ENCODE results near the gene ZNF20. TPM values are rescaled to one million over a fixed set of nuclear protein-coding genes. Genes with fewer than 3 reads are reported as not detected.

Gene ZNF20
- total and polyA plus RNA-seq, 7 experiments from 2014 or later = 1.2 to 6.7 (median 4.4) TPM

DNA sequence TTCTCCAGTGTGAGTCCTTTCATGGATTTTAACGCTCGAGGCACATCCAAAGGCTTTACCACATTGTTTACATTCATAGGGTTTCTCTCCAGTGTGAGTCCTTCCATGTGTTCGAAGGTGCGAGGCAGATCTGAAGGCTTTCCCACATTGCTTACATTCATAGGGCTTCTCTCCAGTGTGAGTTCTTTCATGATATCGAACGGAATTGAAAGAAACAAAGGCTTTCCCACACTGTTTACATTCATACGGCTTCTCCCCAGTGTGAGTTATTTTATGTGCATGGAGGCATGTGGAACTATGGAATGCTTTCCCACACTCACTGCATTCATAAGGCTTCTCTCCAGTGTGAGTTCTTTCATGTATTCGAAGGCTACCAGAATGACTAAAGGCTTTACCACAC, 5.2 kb upstream of the ZNF20 start:
- H3K36me3 Mint-ChIP-seq = peaks cover 23 to 39% (median 32%) of the 10 kb centered on the region in 5 donors
- H3K9me3 Mint-ChIP-seq = peaks cover 4 to 33% (median 18%) of the 10 kb centered on the region in 11 donors
- no peak overlapping the region for H3K4me3 Mint-ChIP-seq
- H3K27ac ChIP-seq (ENCODE audit: low read depth, low read length) = no peak overlapping the region
- intact Hi-C loops (cut with micrococcal nuclease) = no loop called here
- no peaks in the 10 kb centered on the region for H3K27me3 Mint-ChIP-seq
- no peak overlapping the region for H3K4me3 ChIP-seq (ENCODE audit: low read length)
- POLR2A ChIA-PET = no interaction called here
- no peak overlapping the region for H3K27ac Mint-ChIP-seq
- ATAC-seq (no peak), DNase-seq (no peak)
- H3K4me1 Mint-ChIP-seq = peaks cover 9 to 17% (median 11%) of the 10 kb centered on the region in 7 donors
- peaks cover 0 to 20% (median 8%) of the 10 kb centered on the region in 3 experiments for H3K9me3 ChIP-seq (ENCODE audit: control insufficient read depth in 2 of 3, low read length in 3 of 3)
- H3K27me3 ChIP-seq (ENCODE audit: control insufficient read depth in 2 of 2, insufficient read depth in 2 of 2, low read length in 2 of 2) = no peaks in the 10 kb centered on the region
- CTCF ChIA-PET = interaction anchor here (0.5 kb wide), 1 partner anchor 763 kb away, joined by 4 read pairs; no protein-coding TSS in a partner anchor
- peaks cover 0 to 23% (median 0%) of the 10 kb centered on the region in 3 experiments for H3K36me3 ChIP-seq (ENCODE audit: control insufficient read depth in 2 of 3, insufficient read depth in 3 of 3, low read length in 3 of 3)
- peaks cover 11% of the 10 kb centered on the region in 2 donors for H3K4me1 ChIP-seq (ENCODE audit: control insufficient read depth in 2 of 2, insufficient read depth in 2 of 2, low read length in 2 of 2)

- no peaks in the 10 kb centered on the region for H3K27me3 Mint-ChIP-seq
- ChIA-PET POLR2A (interaction anchor here (1.2 to 1.9 kb wide), 3 partner anchors 22 to 192 kb away, joined by 3 to 10 read pairs (median 4); partner anchors contain the start of genes ZNF136 and ZNF563), CTCF (interaction anchor here (0.6 to 2.4 kb wide), 11 partner anchors 18 to 344 kb away, joined by 3 to 28 read pairs (median 8); partner anchors contain the start of genes ZNF491 and ZNF700)
- intact Hi-C loops (cut with micrococcal nuclease) = loop anchor here (1.0 to 5.0 kb wide), 13 partner anchors 15 to 605 kb away; partner anchors contain the start of genes ZNF136 (in 1 of the 2), ZNF440 (in 1 of the 2), ZNF563 (in 1 of the 2) and ZNF69 (in 1 of the 2)
- H3K36me3 ChIP-seq (ENCODE audit: control insufficient read depth in 2 of 3, insufficient read depth in 3 of 3, low read length in 3 of 3) = peaks cover 0 to 19% (median 0%) of the 10 kb centered on the region in 3 experiments
- H3K36me3 Mint-ChIP-seq = peaks cover 20 to 37% (median 22%) of the 10 kb centered on the region in 5 donors
- peaks cover 0 to 21% (median 12%) of the 10 kb centered on the region in 11 donors for H3K9me3 Mint-ChIP-seq
- H3K4me3 ChIP-seq (ENCODE audit: low read length) = no peak overlapping the region
- DNase-seq (no peak), ATAC-seq (no peak)
- H3K4me3 Mint-ChIP-seq = peak overlapping the region in 9 of 10 donors; percentile 82 to 96 (median 89)
- peaks cover 25 to 44% (median 35%) of the 10 kb centered on the region in 7 donors for H3K4me1 Mint-ChIP-seq
- H3K9me3 ChIP-seq (ENCODE audit: control insufficient read depth in 2 of 3, low read length in 3 of 3) = peaks cover 0 to 15% (median 8%) of the 10 kb centered on the region in 3 experiments
- no peak overlapping the region for H3K27ac ChIP-seq (ENCODE audit: low read depth, low read length)
- H3K27me3 ChIP-seq (ENCODE audit: control insufficient read depth in 2 of 2, insufficient read depth in 2 of 2, low read length in 2 of 2) = no peaks in the 10 kb centered on the region
- H3K4me1 ChIP-seq (ENCODE audit: control insufficient read depth in 2 of 2, insufficient read depth in 2 of 2, low read length in 2 of 2) = peaks cover 18 to 24% of the 10 kb centered on the region in 2 donors
- peak overlapping the region in 5 of 9 donors; percentile 52 to 96 (median 89) for H3K27ac Mint-ChIP-seq
Observed at GRCh38 chr19:12141405-12141736, 1.2 kb upstream of the ZNF20 start.

DNA sequence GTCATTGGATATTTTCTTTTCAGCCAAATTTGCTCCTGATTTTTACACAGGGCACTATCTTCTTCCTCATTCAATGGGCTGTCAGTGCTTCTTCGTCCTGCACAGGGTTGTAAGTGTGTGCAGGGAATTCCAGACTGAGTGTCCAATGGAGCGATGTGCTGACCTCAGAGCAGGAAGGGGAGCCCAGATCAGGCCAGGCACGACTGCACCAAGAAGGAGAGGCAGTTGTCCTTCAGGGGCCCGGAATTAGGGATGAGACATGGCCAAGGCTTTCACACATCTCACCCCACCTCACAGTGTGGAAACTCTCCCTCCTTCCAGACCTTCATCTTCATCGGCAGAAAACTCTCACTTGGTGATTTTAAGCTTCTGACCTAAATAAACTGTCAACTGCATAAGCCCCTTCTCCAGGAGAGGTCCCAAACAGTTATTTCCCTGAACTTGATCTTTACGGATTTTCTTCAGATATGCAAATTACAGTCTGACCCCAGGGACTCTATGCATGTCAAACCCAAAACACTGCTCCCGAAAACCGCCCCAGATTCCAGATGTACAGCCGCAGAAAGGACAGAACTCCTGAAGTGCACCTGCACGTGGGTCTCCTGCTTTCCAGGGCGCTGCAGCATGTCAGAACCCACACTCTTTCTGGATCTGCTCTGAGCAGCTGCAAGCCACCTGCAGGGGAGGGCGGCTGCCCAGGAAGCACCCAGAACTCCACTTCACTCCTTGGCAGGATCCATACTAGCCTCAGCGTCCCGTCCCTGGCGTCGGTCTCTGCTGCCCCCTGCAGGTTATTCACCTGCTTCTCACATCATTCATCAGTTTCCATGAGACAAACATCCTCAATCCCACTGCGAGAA, 625 bp upstream of the ZNF20 start:
- Histone ChIP-seq H3K36me3 (ENCODE audit: control insufficient read depth in 2 of 3, insufficient read depth in 3 of 3, low read length in 3 of 3) (peaks cover 0 to 16% (median 0%) of the 10 kb centered on the region in 3 experiments), H3K27me3 (ENCODE audit: control insufficient read depth in 2 of 2, insufficient read depth in 2 of 2, low read length in 2 of 2) (no peaks in the 10 kb centered on the region), H3K9me3 (ENCODE audit: control insufficient read depth in 2 of 3, low read length in 3 of 3) (peaks cover 0 to 9% (median 7%) of the 10 kb centered on the region in 3 experiments), H3K27ac (ENCODE audit: low read depth, low read length) (peak overlapping the region; percentile 77), H3K4me3 (ENCODE audit: low read length) (peak overlapping the region; percentile 74), H3K4me1 (ENCODE audit: control insufficient read depth in 2 of 2, insufficient read depth in 2 of 2, low read length in 2 of 2) (peaks cover 18 to 24% of the 10 kb centered on the region in 2 donors)
- peaks cover 25 to 44% (median 35%) of the 10 kb centered on the region in 7 donors for H3K4me1 Mint-ChIP-seq
- POLR2A ChIA-PET = interaction anchor here (1.0 to 1.9 kb wide), 6 partner anchors 11 to 217 kb away, joined by 3 to 10 read pairs (median 4); partner anchors contain the start of genes ZNF136, ZNF563 and ZNF763
- CTCF ChIA-PET = interaction anchor here (0.5 to 2.4 kb wide), 18 partner anchors 18 to 1001 kb away, joined by 3 to 28 read pairs (median 4); partner anchors contain the start of genes ZNF491, ZNF700 and ZNF763
- H3K27me3 Mint-ChIP-seq = no peaks in the 10 kb centered on the region
- peak; percentile 83 for ATAC-seq
- intact Hi-C loops (cut with micrococcal nuclease) = loop anchor here (1.0 to 5.0 kb wide), 18 partner anchors 14 to 604 kb away; partner anchors contain the start of genes ZNF136 (in 2 of the 2), ZNF440 (in 1 of the 2), ZNF563 (in 1 of the 2) and ZNF625 (in 1 of the 2)
- H3K9me3 Mint-ChIP-seq = peaks cover 0 to 17% (median 9%) of the 10 kb centered on the region in 11 donors
- H3K27ac Mint-ChIP-seq = peak overlapping the region in 8 of 9 donors; percentile 42 to 96 (median 82)
- DNase-seq = peak; percentile 70 to 85 (median 80)
- peaks cover 15 to 33% (median 18%) of the 10 kb centered on the region in 5 donors for H3K36me3 Mint-ChIP-seq
- peak overlapping the region; percentile 82 to 96 (median 89) for H3K4me3 Mint-ChIP-seq

- Mint-ChIP-seq H3K9me3 (peaks cover 0 to 19% (median 5%) of the 10 kb centered on the region in 11 donors), H3K27ac (peak overlapping the region in 6 of 9 donors; percentile 10 to 84 (median 28)), H3K27me3 (no peaks in the 10 kb centered on the region), H3K4me3 (peak overlapping the region; percentile 82 to 96 (median 89)), H3K36me3 (peaks cover 11 to 35% (median 24%) of the 10 kb centered on the region in 5 donors), H3K4me1 (peaks cover 25 to 44% (median 35%) of the 10 kb centered on the region in 7 donors)
- Histone ChIP-seq H3K36me3 (ENCODE audit: control insufficient read depth in 2 of 3, insufficient read depth in 3 of 3, low read length in 3 of 3) (peaks cover 0 to 22% (median 6%) of the 10 kb centered on the region in 3 experiments), H3K27ac (ENCODE audit: low read depth, low read length) (peak overlapping the region; percentile 77), H3K27me3 (ENCODE audit: control insufficient read depth in 2 of 2, insufficient read depth in 2 of 2, low read length in 2 of 2) (no peaks in the 10 kb centered on the region), H3K4me3 (ENCODE audit: low read length) (peak overlapping the region; percentile 74), H3K9me3 (ENCODE audit: control insufficient read depth in 2 of 3, low read length in 3 of 3) (peaks cover 0 to 2% (median 0%) of the 10 kb centered on the region in 3 experiments), H3K4me1 (ENCODE audit: control insufficient read depth in 2 of 2, insufficient read depth in 2 of 2, low read length in 2 of 2) (peaks cover 18 to 24% of the 10 kb centered on the region in 2 donors)
- CTCF ChIA-PET = interaction anchor here (1.3 kb wide), 1 partner anchor 257 kb away, joined by 3 read pairs; no protein-coding TSS in a partner anchor
- intact Hi-C loops (cut with micrococcal nuclease) = no loop called here
- no peak for ATAC-seq
- POLR2A ChIA-PET = no interaction called here
- DNase-seq = peak in 2 of 9 donors; percentile 11 to 21
Observed at GRCh38 chr19:12139269-12139668, 881 bp downstream of the ZNF20 start.

DNA sequence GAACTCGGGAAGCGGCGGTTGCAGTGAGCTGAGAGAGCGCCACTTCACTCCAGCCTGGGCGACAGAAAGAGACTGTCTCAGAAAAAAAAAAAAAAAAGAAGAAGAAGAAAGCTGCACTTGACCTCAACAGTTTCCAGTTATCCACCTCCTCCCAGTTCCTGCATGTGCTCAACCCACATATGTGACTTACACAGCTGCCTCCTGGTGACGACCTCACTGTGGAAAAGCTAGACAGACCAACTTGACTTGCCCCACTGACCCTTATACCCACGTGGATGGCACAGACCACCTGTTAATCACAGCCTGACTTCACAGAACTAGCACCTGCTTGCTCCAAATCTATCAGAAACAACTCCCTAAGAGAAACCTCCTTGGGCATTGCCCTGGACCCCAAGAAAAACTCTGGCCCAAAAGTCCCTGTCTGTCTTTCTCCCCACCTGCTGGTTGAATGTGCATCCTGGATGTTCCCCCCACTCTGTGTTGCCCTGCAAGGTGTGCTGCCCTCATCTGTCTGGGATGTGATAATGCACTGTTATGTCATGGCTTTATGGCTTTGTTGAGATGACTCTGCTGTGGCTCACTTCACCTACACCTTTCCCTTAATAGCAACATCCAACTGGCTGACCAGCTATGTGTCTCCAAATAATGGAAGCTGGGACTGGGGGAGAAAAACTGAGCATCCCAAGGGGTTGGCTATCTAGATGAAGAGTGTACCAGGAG, 2.8 kb downstream of the ZNF20 start:
- H3K9me3 Mint-ChIP-seq = peaks cover 0 to 38% (median 19%) of the 10 kb centered on the region in 11 donors
- H3K36me3 ChIP-seq (ENCODE audit: control insufficient read depth in 2 of 3, insufficient read depth in 3 of 3, low read length in 3 of 3) = peaks cover 0 to 41% (median 18%) of the 10 kb centered on the region in 3 experiments
- peak; percentile 32 for ATAC-seq
- ChIA-PET POLR2A (no interaction called here), CTCF (interaction anchor here (0.7 to 1.8 kb wide), 5 partner anchors 46 to 340 kb away, joined by 3 to 8 read pairs (median 6); partner anchors contain the start of genes ZNF491 and ZNF700)
- H3K4me1 ChIP-seq (ENCODE audit: control insufficient read depth in 2 of 2, insufficient read depth in 2 of 2, low read length in 2 of 2) = peaks cover 18 to 24% of the 10 kb centered on the region in 2 donors
- H3K9me3 ChIP-seq (ENCODE audit: control insufficient read depth in 2 of 3, low read length in 3 of 3) = peaks cover 0 to 19% (median 12%) of the 10 kb centered on the region in 3 experiments
- peaks cover 22 to 53% (median 43%) of the 10 kb centered on the region in 5 donors for H3K36me3 Mint-ChIP-seq
- no peak overlapping the region for H3K4me3 ChIP-seq (ENCODE audit: low read length)
- H3K4me3 Mint-ChIP-seq = peak overlapping the region in 7 of 10 donors; percentile 7 to 84 (median 46)
- H3K27me3 ChIP-seq (ENCODE audit: control insufficient read depth in 2 of 2, insufficient read depth in 2 of 2, low read length in 2 of 2) = no peaks in the 10 kb centered on the region
- no peaks in the 10 kb centered on the region for H3K27me3 Mint-ChIP-seq
- peak in 6 of 9 donors; percentile 10 to 52 (median 28) for DNase-seq
- H3K4me1 Mint-ChIP-seq = peaks cover 25 to 43% (median 35%) of the 10 kb centered on the region in 7 donors
- peak overlapping the region in 6 of 9 donors; percentile 17 to 71 (median 44) for H3K27ac Mint-ChIP-seq
- intact Hi-C loops (cut with micrococcal nuclease) = no loop called here
- H3K27ac ChIP-seq (ENCODE audit: low read depth, low read length) = no peak overlapping the region
